CD14-positive monocyte (primary cell): ENCODE results near the gene GARIN6. TPM values are rescaled to one million over a fixed set of nuclear protein-coding genes. Genes with fewer than 3 reads are reported as not detected.

Experiments
- DNase-seq, 3 donors: peaks; one replicate each; pipeline ENCODE4 v3.0.0-alpha.2; 2011 to 2022
- H2AFZ ChIP-seq: 2 replicates; pipeline ENCODE4 v1.6.0; 2012; ENCODE audit warnings: mild to moderate bottlenecking, low read depth, low read length, inconsistent platforms; ENCODE audit not compliant: insufficient read depth, poor library complexity, severe bottlenecking
- H3K27ac ChIP-seq, 2 donors: 1 replicate in 1 of 2; 2 replicates in 1 of 2; pipeline ENCODE4 v1.5.1; 2012 to 2013; ENCODE audit warnings: low read length in 2 of 2, control low read depth in 1 of 2, inconsistent platforms in 1 of 2, low read depth in 1 of 2, mild to moderate bottlenecking in 1 of 2
- H3K27me3 ChIP-seq, 2 donors: one replicate each; pipeline versions ENCODE4 v1.6.0 to v1.6.1; 2011 to 2013; ENCODE audit warnings: low read length in 2 of 2; ENCODE audit not compliant: control insufficient read depth in 2 of 2, insufficient read depth in 2 of 2
- H3K36me3 ChIP-seq, 2 donors: replicated peaks in 1 of 2; 1 replicate in 1 of 2; 2 replicates in 1 of 2; pipeline versions ENCODE4 v1.5.1 to v1.6.1; 2012 to 2013; ENCODE audit warnings: low read length in 2 of 2, control low read depth in 1 of 2, inconsistent platforms in 1 of 2, mild to moderate bottlenecking in 1 of 2; ENCODE audit not compliant: insufficient read depth in 2 of 2, control insufficient read depth in 1 of 2
- H3K4me1 ChIP-seq, 2 donors: 1 replicate in 1 of 2; 2 replicates in 1 of 2; pipeline versions ENCODE4 v1.5.1 to v1.6.1; 2012 to 2013; ENCODE audit warnings: low read length in 2 of 2, control low read depth in 1 of 2, inconsistent platforms in 1 of 2, mild to moderate bottlenecking in 1 of 2, moderate library complexity in 1 of 2; ENCODE audit not compliant: insufficient read depth in 2 of 2, control insufficient read depth in 1 of 2
- H3K4me2 ChIP-seq: replicated peaks from 2 replicates; pipeline ENCODE3; 2012; ENCODE audit warnings: low read length, moderate library complexity, mild to moderate bottlenecking; ENCODE audit not compliant: poor library complexity, severe bottlenecking; ENCODE audit errors: extremely low read depth
- H3K4me3 ChIP-seq, 3 experiments: fragments of 200-600 bp in 1 of 3; sonication (generic) in 1 of 3; replicated peaks in 1 of 3; 1 replicate in 2 of 3; 2 replicates in 1 of 3; pipeline ENCODE4 v1.5.1; 2011 to 2013; ENCODE audit warnings: low read length in 3 of 3, mild to moderate bottlenecking in 3 of 3, control low read depth in 2 of 3, low read depth in 2 of 3, inconsistent platforms in 1 of 3, moderate library complexity in 1 of 3
- H3K79me2 ChIP-seq: 2 replicates; pipeline ENCODE4 v1.6.0; 2012; ENCODE audit warnings: mild to moderate bottlenecking, control low read depth, inconsistent platforms, low read length, moderate library complexity; ENCODE audit not compliant: insufficient read depth
- H3K9ac ChIP-seq: 2 replicates; pipeline ENCODE4 v1.6.0; 2017; ENCODE audit warnings: low read length, mild to moderate bottlenecking; ENCODE audit not compliant: insufficient read depth, poor library complexity, severe bottlenecking
- H3K9me3 ChIP-seq, 2 donors: replicated peaks in 1 of 2; 1 replicate in 1 of 2; 2 replicates in 1 of 2; pipeline versions ENCODE4 v1.5.1 to v1.6.1; 2012 to 2013; ENCODE audit warnings: low read length in 2 of 2, control low read depth in 1 of 2; ENCODE audit not compliant: control insufficient read depth in 1 of 2, insufficient read depth in 1 of 2
- H4K20me1 ChIP-seq: 2 replicates; pipeline ENCODE4 v1.6.0; 2012; ENCODE audit warnings: mild to moderate bottlenecking, low read length, control low read depth, moderate library complexity; ENCODE audit not compliant: insufficient read depth
- H3K27ac Mint-ChIP-seq, 7 donors: one replicate each; pipeline ENCODE4 v1.8.0; 2020; ENCODE audit warnings: mild to moderate bottlenecking in 7 of 7, mixed read lengths in 7 of 7, moderate library complexity in 6 of 7, inconsistent platforms in 2 of 7
- H3K27me3 Mint-ChIP-seq, 3 donors: one replicate each; pipeline ENCODE4 v1.8.0; 2021 to 2022; ENCODE audit warnings: low read depth in 3 of 3, mild to moderate bottlenecking in 3 of 3, mixed read lengths in 3 of 3, moderate library complexity in 3 of 3, inconsistent platforms in 1 of 3
- H3K36me3 Mint-ChIP-seq, 2 donors: one replicate each; pipeline ENCODE4 v1.8.0; 2020; ENCODE audit warnings: mixed read lengths in 2 of 2, inconsistent platforms in 1 of 2, mild to moderate bottlenecking in 1 of 2
- H3K4me1 Mint-ChIP-seq: one replicate; pipeline ENCODE4 v1.8.0; 2020; ENCODE audit warnings: mild to moderate bottlenecking, mixed read lengths
- H3K4me3 Mint-ChIP-seq, 2 donors: one replicate each; pipeline ENCODE4 v1.8.0; 2020; ENCODE audit warnings: mild to moderate bottlenecking in 2 of 2, mixed read lengths in 2 of 2, moderate library complexity in 1 of 2
- H3K9me3 Mint-ChIP-seq, 7 donors: one replicate each; pipeline ENCODE4 v1.8.0; 2020 to 2022; ENCODE audit warnings: mixed read lengths in 7 of 7, mild to moderate bottlenecking in 6 of 7, moderate library complexity in 6 of 7, inconsistent platforms in 2 of 7
- WGBS: methylation state at CpG from one replicate; pipeline ENCODE4 v1.1.5; 2013; ENCODE audit warnings: missing lambda C conversion rate; ENCODE audit not compliant: insufficient coverage; 5-methylcytosine and 5-hydroxymethylcytosine counted together
- intact Hi-C, 2 donors: fragments of 100-400 bp; cut with micrococcal nuclease; formaldehyde crosslinking; loops; one replicate each; pipeline versions ENCODE4 v1.15.0 to v1.15.1; 2023
- polyA plus RNA-seq, 3 donors: library from polyadenylated mRNA; depleted of rRNA in 1 of 3; unstranded in 2 of 3; stranded (reverse) in 1 of 3; fragments of 300-500 nt in 2 of 3; fragments of >200 nt in 1 of 3; fragmentation: Illumina TruSeq in 2 of 3; gene quantifications; 1 replicate in 2 of 3; 2 replicates in 1 of 3; pipeline ENCODE4 v1.2.3, GENCODE V29; 2012 to 2021
- TF ChIP-seq, protein P1 (sequence below): fragments of 200-600 bp; IDR thresholded peaks from one replicate; pipeline ENCODE4 v1.8.0; 2022; ENCODE audit warnings: antibody characterized with exemption, mild to moderate bottlenecking

Gene GARIN6
- polyA plus RNA-seq, 3 donors = not detected

DNA sequence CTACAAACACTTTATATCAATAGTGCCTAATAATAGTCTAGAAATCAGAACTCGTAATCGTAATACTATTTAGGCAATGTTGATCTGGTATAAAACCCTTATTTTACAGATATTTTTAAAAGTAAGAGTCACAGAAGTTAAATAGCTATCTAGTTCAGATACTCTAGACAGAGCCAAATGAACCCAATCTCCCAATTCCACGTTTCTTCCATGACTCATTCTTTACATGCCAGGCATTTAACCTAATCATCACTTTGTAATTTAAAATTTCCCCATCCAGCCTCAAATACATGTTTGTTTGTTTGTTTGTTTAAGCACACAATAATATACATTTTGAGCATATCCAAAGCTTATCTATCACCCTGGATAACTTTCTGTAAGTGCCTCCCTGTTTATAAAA lies 36.4 kb upstream of the GARIN6 start:
- Histone ChIP-seq H2AFZ (no peak overlapping the region), H3K4me1 (no peaks in the 10 kb centered on the region), H3K27me3 (no peaks in the 10 kb centered on the region), H3K9ac (no peak overlapping the region), H3K27ac (no peak overlapping the region), H3K36me3 (no peaks in the 10 kb centered on the region), H3K4me3 (no peak overlapping the region), H3K4me2 (no peak overlapping the region), H3K9me3 (no peaks in the 10 kb centered on the region), H4K20me1 (no peaks in the 10 kb centered on the region), H3K79me2 (no peaks in the 10 kb centered on the region)
- H3K4me1 Mint-ChIP-seq = no peaks in the 10 kb centered on the region
- H3K36me3 Mint-ChIP-seq = no peaks in the 10 kb centered on the region
- H3K4me3 Mint-ChIP-seq = no peak overlapping the region
- TF ChIP-seq, protein P1, sequence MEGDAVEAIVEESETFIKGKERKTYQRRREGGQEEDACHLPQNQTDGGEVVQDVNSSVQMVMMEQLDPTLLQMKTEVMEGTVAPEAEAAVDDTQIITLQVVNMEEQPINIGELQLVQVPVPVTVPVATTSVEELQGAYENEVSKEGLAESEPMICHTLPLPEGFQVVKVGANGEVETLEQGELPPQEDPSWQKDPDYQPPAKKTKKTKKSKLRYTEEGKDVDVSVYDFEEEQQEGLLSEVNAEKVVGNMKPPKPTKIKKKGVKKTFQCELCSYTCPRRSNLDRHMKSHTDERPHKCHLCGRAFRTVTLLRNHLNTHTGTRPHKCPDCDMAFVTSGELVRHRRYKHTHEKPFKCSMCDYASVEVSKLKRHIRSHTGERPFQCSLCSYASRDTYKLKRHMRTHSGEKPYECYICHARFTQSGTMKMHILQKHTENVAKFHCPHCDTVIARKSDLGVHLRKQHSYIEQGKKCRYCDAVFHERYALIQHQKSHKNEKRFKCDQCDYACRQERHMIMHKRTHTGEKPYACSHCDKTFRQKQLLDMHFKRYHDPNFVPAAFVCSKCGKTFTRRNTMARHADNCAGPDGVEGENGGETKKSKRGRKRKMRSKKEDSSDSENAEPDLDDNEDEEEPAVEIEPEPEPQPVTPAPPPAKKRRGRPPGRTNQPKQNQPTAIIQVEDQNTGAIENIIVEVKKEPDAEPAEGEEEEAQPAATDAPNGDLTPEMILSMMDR = no peak
- peaks cover 0 to 1% (median 0%) of the 10 kb centered on the region in 3 donors for H3K27me3 Mint-ChIP-seq
- no CpG with 5 or more reads among the region's 3 CpGs for WGBS
- intact Hi-C loops = no loop called here
- peaks cover 0 to 5% (median 2%) of the 10 kb centered on the region in 7 donors for H3K9me3 Mint-ChIP-seq
- H3K27ac Mint-ChIP-seq = no peak overlapping the region
- DNase-seq = no peak

DNA sequence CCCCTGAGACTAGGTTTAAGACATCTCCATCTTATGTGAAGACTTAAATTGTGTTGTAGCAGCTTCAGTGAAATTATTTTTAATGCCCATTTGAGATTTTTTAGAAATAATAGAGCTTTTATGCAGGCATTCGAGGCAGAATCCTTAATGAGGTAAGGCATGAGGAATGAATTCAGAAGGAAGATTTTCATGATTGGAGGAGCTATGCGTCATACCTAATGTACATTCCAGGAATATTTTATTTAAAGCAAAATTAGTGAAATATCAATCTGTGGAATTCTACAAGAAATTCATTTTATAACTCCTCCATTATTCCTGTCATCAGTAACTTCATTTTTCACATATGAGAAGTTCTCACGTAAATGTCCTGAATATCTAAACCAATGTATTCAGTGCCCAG lies 36.0 kb upstream of the GARIN6 start:
- Histone ChIP-seq H3K4me1 (no peaks in the 10 kb centered on the region), H3K4me2 (no peak overlapping the region), H3K9me3 (no peaks in the 10 kb centered on the region), H3K4me3 (no peak overlapping the region), H4K20me1 (no peaks in the 10 kb centered on the region), H3K36me3 (no peaks in the 10 kb centered on the region), H3K9ac (no peak overlapping the region), H3K79me2 (no peaks in the 10 kb centered on the region), H3K27ac (no peak overlapping the region), H3K27me3 (no peaks in the 10 kb centered on the region), H2AFZ (no peak overlapping the region)
- DNase-seq = no peak
- no CpG with 5 or more reads among the region's 3 CpGs for WGBS
- no peaks in the 10 kb centered on the region for H3K4me1 Mint-ChIP-seq
- H3K9me3 Mint-ChIP-seq = peaks cover 0 to 5% (median 2%) of the 10 kb centered on the region in 7 donors
- H3K27me3 Mint-ChIP-seq = peaks cover 0 to 1% (median 0%) of the 10 kb centered on the region in 3 donors
- H3K36me3 Mint-ChIP-seq = no peaks in the 10 kb centered on the region
- no peak overlapping the region for H3K4me3 Mint-ChIP-seq
- TF ChIP-seq, protein P1 = no peak
- H3K27ac Mint-ChIP-seq = no peak overlapping the region
- intact Hi-C loops = no loop called here
